ENCODE results near the gene WDSUB1.

DNA sequence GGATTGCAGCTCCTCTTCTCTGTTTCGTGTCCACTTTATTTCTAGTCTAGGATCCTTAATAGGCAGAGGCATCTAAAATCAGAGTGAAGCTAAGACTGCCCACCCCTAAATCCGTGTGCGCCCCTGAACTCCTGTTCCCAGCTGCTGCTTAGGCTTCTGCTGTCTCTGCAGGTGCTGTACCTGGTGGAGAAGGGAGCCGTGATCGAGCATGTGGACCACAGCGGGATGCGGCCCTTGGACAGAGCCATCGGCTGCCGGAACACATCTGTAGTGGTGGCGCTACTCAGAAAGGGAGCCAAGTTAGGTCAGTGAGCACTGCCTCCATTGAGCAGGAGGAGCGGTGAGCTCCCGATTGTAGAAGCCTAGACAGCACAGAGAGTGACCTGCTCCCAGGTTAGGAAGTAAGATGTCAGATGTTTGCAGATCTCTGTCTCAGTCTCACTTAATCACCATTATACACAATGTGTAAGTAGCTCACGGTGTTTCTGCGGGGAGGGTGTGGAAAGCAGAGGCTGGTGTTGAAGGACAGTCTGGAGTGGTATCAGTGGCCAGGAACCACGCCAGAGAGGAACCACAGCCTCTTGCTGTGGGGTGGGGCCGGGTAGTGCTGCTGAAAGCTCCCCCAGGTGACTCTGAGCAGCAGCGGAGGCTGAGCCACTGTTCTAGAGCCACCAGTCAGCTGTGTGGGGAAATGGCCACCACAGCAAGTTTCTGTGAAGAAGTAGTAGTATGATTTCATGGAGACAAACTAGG, 62.3 kb downstream of the WDSUB1 start:
- TF ChIP-seq, protein P1, sequence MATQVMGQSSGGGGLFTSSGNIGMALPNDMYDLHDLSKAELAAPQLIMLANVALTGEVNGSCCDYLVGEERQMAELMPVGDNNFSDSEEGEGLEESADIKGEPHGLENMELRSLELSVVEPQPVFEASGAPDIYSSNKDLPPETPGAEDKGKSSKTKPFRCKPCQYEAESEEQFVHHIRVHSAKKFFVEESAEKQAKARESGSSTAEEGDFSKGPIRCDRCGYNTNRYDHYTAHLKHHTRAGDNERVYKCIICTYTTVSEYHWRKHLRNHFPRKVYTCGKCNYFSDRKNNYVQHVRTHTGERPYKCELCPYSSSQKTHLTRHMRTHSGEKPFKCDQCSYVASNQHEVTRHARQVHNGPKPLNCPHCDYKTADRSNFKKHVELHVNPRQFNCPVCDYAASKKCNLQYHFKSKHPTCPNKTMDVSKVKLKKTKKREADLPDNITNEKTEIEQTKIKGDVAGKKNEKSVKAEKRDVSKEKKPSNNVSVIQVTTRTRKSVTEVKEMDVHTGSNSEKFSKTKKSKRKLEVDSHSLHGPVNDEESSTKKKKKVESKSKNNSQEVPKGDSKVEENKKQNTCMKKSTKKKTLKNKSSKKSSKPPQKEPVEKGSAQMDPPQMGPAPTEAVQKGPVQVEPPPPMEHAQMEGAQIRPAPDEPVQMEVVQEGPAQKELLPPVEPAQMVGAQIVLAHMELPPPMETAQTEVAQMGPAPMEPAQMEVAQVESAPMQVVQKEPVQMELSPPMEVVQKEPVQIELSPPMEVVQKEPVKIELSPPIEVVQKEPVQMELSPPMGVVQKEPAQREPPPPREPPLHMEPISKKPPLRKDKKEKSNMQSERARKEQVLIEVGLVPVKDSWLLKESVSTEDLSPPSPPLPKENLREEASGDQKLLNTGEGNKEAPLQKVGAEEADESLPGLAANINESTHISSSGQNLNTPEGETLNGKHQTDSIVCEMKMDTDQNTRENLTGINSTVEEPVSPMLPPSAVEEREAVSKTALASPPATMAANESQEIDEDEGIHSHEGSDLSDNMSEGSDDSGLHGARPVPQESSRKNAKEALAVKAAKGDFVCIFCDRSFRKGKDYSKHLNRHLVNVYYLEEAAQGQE (IDR thresholded peaks at IDR 0.05; ENCODE audit: low read depth, low read length), result no peak
- TF ChIP-seq GATA2 (CRISPR knock-in tag; IDR thresholded peaks at IDR 0.05) (no peak), RAD21 (IDR thresholded peaks at IDR 0.05; ENCODE audit: low read length) (no peak), NRF1 (IDR thresholded peaks at IDR 0.05; ENCODE audit: low read depth, low read length) (no peak), SIN3A (IDR thresholded peaks at IDR 0.05; ENCODE audit: borderline replicate concordance, low read depth, low read length) (no peak), TAF1 (IDR thresholded peaks at IDR 0.05; ENCODE audit: borderline replicate concordance, low read depth, low read length) (no peak), FOXM1 (IDR thresholded peaks at IDR 0.05; ENCODE audit: low read depth) (no peak), POLR2AphosphoS5 (IDR thresholded peaks at IDR 0.05; ENCODE audit: low read depth, low read length) (no peak)
- TF ChIP-seq, protein P2, sequence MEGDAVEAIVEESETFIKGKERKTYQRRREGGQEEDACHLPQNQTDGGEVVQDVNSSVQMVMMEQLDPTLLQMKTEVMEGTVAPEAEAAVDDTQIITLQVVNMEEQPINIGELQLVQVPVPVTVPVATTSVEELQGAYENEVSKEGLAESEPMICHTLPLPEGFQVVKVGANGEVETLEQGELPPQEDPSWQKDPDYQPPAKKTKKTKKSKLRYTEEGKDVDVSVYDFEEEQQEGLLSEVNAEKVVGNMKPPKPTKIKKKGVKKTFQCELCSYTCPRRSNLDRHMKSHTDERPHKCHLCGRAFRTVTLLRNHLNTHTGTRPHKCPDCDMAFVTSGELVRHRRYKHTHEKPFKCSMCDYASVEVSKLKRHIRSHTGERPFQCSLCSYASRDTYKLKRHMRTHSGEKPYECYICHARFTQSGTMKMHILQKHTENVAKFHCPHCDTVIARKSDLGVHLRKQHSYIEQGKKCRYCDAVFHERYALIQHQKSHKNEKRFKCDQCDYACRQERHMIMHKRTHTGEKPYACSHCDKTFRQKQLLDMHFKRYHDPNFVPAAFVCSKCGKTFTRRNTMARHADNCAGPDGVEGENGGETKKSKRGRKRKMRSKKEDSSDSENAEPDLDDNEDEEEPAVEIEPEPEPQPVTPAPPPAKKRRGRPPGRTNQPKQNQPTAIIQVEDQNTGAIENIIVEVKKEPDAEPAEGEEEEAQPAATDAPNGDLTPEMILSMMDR (IDR thresholded peaks at IDR 0.05), result no peak
- TF ChIP-seq, protein P3, sequence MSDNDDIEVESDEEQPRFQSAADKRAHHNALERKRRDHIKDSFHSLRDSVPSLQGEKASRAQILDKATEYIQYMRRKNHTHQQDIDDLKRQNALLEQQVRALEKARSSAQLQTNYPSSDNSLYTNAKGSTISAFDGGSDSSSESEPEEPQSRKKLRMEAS (IDR thresholded peaks at IDR 0.05; ENCODE audit: low read depth), result no peak
